Osteocyte (in vitro differentiated cells): ENCODE results near the gene AKAP6. TPM values are rescaled to one million over a fixed set of nuclear protein-coding genes. Genes with fewer than 3 reads are reported as not detected.

Source experiments
- DNase-seq: peaks from one replicate; pipeline ENCODE4 v3.0.0; 2021; ENCODE audit warnings: mixed read lengths; ENCODE audit not compliant: unreplicated experiment; ENCODE audit errors: extremely low spot score
- H3K27ac Mint-ChIP-seq: one replicate; pipeline ENCODE4 v1.8.0; 2021; ENCODE audit warnings: mild to moderate bottlenecking, mixed read lengths; ENCODE audit not compliant: unreplicated experiment
- H3K27me3 Mint-ChIP-seq: one replicate; pipeline ENCODE4 v1.8.0; 2021; ENCODE audit warnings: mixed read lengths; ENCODE audit not compliant: unreplicated experiment
- H3K36me3 Mint-ChIP-seq: one replicate; pipeline ENCODE4 v1.8.0; 2021; ENCODE audit warnings: mixed read lengths; ENCODE audit not compliant: unreplicated experiment
- H3K4me1 Mint-ChIP-seq: one replicate; pipeline ENCODE4 v1.8.0; 2021; ENCODE audit warnings: mixed read lengths; ENCODE audit not compliant: unreplicated experiment
- H3K4me3 Mint-ChIP-seq: one replicate; pipeline ENCODE4 v1.8.0; 2021; ENCODE audit warnings: mild to moderate bottlenecking, moderate library complexity, mixed read lengths; ENCODE audit not compliant: unreplicated experiment
- H3K9me3 Mint-ChIP-seq: one replicate; pipeline ENCODE4 v1.8.0; 2021; ENCODE audit warnings: mixed read lengths; ENCODE audit not compliant: unreplicated experiment
- total RNA-seq: library from RNA; stranded (reverse); gene quantifications from 2 replicates; pipeline ENCODE4 v1.2.1, GENCODE V29; 2021
- TF ChIP-seq, protein P1 (sequence below): fragments of 200-600 bp; sonication (generic); IDR thresholded peaks from 2 replicates; pipeline ENCODE4 v1.5.0; 2021; ENCODE audit warnings: antibody characterized with exemption, mild to moderate bottlenecking, moderate library complexity

The AKAP6 gene
- total RNA-seq, 1 donor from 2014 or later, result 4.1 TPM

DNA sequence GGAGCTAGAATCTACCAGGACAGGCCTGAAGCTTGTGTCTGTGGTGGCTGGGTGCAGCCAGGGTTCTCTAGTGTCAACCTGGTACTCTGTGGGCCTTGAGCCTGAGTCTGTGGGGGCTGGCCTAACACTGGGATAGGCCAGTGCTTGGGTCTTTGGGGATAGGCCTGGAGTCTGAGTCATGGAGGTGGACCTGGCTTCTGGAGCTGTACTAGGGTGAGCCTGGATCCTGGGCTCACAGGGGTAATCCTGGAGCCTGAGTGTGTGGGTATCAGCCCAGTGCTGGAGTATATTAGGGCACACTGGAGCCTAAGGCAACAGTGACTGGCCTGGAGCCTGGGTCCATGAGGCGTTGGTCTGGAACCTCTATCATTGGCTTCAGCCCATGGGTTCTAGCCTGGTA lies 427.1 kb downstream of the AKAP6 start:
- TF ChIP-seq, protein P1, sequence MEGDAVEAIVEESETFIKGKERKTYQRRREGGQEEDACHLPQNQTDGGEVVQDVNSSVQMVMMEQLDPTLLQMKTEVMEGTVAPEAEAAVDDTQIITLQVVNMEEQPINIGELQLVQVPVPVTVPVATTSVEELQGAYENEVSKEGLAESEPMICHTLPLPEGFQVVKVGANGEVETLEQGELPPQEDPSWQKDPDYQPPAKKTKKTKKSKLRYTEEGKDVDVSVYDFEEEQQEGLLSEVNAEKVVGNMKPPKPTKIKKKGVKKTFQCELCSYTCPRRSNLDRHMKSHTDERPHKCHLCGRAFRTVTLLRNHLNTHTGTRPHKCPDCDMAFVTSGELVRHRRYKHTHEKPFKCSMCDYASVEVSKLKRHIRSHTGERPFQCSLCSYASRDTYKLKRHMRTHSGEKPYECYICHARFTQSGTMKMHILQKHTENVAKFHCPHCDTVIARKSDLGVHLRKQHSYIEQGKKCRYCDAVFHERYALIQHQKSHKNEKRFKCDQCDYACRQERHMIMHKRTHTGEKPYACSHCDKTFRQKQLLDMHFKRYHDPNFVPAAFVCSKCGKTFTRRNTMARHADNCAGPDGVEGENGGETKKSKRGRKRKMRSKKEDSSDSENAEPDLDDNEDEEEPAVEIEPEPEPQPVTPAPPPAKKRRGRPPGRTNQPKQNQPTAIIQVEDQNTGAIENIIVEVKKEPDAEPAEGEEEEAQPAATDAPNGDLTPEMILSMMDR, result no peak
- H3K27ac Mint-ChIP-seq, result no peak overlapping the region

DNA sequence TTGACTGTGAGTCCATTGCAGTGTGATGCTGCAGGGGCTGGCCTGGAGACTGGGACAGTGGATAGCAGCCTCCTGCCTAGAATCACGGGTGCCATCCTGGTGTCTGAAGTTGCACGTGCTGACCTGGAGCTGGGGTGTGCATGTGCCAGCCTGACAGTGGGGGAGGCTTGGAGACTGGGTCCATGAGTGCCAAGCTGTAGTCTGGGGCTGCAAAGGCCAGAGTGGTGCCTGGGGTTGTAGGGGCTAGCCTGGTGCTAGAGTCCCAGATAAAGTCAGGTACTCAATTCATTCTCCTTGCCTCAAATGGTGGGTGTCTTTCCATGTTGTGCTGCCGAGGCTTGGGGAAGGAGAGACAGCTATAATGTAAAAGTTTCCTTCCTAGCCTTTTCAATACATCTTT lies 427.7 kb downstream of the AKAP6 start:
- Mint-ChIP-seq H3K4me1 (peaks cover 15% of the 10 kb centered on the region), H3K36me3 (peaks cover 6% of the 10 kb centered on the region)

More for the DNA sequence above, 427.1 kb downstream of the AKAP6 start:
- Mint-ChIP-seq H3K9me3 (peaks cover 20% of the 10 kb centered on the region), H3K36me3 (peaks cover 6% of the 10 kb centered on the region), H3K27me3 (no peaks in the 10 kb centered on the region), H3K4me3 (no peak overlapping the region), H3K4me1 (peaks cover 10% of the 10 kb centered on the region)
- DNase-seq, result no peak

DNA sequence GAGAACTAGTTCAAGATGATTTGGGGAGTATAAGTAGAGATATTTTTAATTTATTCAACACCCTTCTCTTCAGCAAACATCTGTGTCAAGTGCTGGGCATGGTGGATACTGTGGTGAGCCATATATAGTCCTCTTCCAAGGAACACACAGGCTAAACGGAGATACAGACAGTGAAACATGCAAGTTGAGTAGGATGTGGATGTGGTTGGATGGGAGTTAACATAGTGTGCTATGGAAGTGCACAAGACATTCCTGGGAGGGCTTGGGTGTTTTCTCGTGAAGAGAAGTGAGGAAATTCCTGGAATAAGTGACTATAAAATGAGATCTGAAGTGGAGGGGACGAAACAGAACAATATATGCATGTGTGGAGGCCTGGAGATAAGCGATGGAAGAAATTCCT lies 428.5 kb downstream of the AKAP6 start:
- H3K36me3 Mint-ChIP-seq, result peaks cover 6% of the 10 kb centered on the region
- TF ChIP-seq, protein P1, result no peak
- H3K4me3 Mint-ChIP-seq, result no peak overlapping the region
- peaks cover 20% of the 10 kb centered on the region for H3K9me3 Mint-ChIP-seq
- H3K4me1 Mint-ChIP-seq, result peaks cover 21% of the 10 kb centered on the region
- no peaks in the 10 kb centered on the region for H3K27me3 Mint-ChIP-seq
- DNase-seq, result no peak
- no peak overlapping the region for H3K27ac Mint-ChIP-seq

More for the DNA sequence above, 427.7 kb downstream of the AKAP6 start:
- Mint-ChIP-seq H3K9me3 (peaks cover 20% of the 10 kb centered on the region), H3K27me3 (no peaks in the 10 kb centered on the region), H3K4me3 (no peak overlapping the region), H3K27ac (no peak overlapping the region)
- no peak for DNase-seq
- TF ChIP-seq, protein P1, result no peak

DNA sequence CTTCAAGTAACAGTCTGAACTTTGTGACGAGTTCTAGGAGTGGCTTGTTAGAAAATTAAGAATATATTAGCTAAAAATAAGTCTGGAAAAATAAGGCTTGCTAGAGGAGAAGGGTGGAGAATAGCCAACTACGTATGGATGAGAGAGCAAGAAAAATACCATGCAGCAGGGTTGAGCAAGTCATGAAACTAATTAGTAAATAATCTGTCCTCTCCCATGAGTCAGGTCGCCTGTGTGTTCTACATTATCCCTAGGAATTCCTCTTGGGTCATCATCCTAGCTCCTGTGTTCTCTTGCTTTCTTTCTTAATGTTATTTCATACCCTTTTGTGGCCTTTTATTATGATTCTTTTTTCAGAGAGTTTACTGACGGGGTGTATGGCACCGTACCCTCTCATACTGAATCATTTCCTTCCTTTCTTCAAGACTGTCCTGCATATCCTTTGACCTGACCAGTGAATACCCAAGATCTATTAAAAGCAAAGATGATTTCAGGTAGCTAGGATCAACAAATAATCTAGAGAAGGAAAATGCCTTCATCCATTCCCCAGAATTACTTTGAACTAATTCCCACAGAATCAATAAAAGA lies 432.4 kb downstream of the AKAP6 start:
- Mint-ChIP-seq H3K4me1 (peaks cover 50% of the 10 kb centered on the region), H3K36me3 (no peaks in the 10 kb centered on the region), H3K27me3 (no peaks in the 10 kb centered on the region), H3K9me3 (no peaks in the 10 kb centered on the region), H3K27ac (peak overlapping the region; percentile 59), H3K4me3 (no peak overlapping the region)
- no peak for DNase-seq
- TF ChIP-seq, protein P1, result no peak

DNA sequence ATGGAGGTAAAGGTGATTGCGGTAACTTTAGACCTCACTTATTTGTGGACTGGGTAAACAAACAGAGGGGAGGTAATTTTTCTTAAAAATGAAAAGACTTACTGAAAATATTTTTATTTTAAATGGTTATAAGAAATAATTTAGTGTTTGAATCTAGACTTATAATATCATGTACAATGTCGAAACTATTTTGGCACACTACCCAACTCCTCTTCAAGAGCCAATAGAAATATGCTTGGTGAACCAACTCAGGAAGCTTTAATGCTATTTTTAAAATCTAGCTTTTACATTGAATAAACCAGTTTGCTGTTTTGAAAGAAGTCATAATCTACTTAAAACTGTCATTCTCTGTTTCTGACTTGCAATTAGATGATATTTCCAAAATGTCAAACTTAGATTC lies 433.8 kb downstream of the AKAP6 start:
- DNase-seq, result no peak
- H3K9me3 Mint-ChIP-seq, result no peaks in the 10 kb centered on the region
- H3K27ac Mint-ChIP-seq, result peak overlapping the region; percentile 24
- no peak overlapping the region for H3K4me3 Mint-ChIP-seq
- H3K36me3 Mint-ChIP-seq, result no peaks in the 10 kb centered on the region
- no peaks in the 10 kb centered on the region for H3K27me3 Mint-ChIP-seq
- peaks cover 47% of the 10 kb centered on the region for H3K4me1 Mint-ChIP-seq
- TF ChIP-seq, protein P1, result no peak
